NK-92 treated with Interleukin-12 subunit alpha and Interleukin-12 subunit beta, amount 100 ng/mL, for 24 hours (cell line): ENCODE measurements around the gene DNAH1.
"Not testable (repeated sequence)": the region's sequence is repeated elsewhere in the genome, so short reads cannot be mapped to it uniquely, and the experiment has no call there.

ENCODE experiments used
- DNase-seq: peaks from one replicate; lab custom pipeline; 2025; lab: John Stamatoyannopoulos, UW

Gene DNAH1

DNA sequence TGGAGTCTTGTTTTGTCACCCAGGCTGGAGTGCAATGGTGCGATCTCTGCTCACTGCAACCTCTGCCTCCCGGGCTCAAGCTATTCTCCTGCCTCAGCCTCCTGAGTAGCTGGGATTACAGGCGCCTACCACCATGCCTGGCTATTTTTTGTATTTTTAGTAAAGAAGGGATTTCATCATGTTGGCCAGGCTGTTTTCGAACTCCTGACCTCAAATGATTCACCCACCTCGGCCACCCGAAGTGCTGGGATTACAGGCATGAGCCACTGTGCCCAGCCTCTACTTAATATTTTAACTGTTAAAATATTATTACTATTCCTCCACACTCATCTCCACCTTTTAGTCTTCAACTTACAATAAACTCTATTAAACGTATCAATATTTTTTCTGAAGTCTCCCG lies 22.0 kb downstream of the DNAH1 start:
- DNase-seq = not testable (repeated sequence)

DNA sequence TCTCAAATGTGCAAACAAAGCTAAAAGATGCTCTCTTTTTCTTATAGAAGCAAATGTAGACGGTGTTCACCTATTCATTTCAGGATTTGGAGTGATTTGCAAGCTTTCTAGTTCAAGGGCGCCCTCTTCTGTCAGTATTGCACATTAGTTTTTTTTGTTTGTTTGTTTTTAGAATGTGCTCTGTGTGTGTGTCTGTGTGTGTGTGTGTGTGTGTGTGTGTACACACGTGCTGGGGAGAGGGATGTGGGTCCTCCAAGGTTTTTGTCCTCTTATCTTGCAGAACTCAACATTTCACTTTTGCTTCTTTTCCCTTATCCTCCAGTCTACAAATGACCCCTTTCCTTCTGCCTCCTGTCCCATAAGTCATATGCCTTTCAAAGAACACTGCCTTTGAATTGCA lies 23.5 kb downstream of the DNAH1 start:
- no peak for DNase-seq

DNA sequence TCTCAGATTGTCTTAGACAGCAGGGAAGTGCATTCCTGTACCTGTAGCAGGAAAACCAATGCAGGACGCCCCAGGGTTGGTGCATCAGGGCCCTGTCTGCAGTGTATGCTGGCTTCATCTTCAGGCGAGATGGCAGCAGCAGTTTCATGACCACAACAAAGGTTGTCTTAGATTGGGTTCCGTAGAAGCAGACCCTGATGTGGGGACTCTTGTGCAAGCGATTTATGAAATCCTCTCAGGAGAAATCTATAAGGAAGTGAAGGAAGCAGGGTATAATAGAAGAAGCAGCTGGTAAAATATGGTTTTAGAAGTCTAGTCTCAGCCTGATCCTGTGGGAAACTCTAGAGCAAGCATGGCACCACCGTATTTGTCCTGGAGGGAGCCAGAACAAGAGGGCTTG lies 25.0 kb downstream of the DNAH1 start:
- DNase-seq = no peak

DNA sequence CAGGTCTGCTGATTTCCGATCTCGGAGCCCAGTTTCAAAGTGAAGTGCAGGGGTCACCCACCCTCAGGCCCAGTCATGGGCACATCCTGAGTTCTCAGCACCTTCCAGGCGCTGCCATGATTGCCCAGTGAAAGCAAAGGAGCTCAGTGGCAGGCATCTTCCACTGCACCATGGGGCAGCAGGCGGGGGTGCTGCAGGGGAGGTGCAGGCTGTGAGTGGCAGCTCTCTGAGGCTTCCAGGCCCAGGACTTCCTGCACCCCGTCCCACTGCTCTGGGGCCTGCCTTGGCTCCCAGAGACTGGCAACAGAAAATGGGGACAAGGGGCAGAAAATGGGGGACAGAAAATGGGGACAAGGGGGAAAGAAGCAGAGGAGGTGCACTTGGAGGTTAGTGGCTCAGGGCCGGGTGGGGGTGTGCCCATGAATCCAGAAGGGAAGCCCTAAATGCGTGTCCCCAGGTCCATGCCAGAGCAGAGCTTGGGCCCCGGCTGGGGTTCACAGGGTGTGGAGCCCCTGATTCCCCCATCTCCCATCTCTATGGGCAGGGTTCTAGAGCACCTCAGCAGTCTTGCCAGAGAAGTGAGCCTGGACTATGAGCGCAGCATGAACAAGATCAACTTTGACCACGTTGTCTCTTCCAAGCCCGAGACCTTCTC lies 28.0 kb downstream of the DNAH1 start:
- no peak for DNase-seq

DNA sequence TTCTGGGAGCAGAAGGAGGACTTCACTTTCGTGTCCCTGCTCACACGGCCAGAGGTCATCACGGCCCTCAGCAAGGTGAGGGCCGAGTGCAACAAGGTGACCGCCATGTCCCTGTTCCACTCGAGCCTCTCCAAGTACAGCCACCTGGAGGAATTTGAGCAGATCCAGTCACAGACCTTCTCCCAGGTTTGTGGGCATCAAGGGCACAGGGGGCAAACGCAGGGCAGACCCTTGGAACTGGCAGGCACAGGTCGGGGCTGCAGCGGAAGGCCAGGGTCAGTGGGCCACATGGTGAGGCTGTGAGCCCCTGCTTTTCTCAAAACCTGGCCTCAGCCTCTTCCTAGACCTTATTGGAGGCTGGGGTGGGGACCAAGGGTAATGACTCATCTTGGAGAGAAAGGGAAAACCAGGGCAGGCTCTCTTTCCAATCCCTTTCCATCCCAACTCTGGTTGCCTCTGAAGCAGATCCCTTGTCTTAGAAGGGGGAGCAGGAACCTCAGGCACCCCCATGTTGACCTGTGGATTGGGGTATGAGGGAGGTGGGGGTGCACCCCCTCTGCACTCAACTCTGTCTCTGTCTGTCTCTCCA lies 29.5 kb downstream of the DNAH1 start:
- no peak for DNase-seq

DNA sequence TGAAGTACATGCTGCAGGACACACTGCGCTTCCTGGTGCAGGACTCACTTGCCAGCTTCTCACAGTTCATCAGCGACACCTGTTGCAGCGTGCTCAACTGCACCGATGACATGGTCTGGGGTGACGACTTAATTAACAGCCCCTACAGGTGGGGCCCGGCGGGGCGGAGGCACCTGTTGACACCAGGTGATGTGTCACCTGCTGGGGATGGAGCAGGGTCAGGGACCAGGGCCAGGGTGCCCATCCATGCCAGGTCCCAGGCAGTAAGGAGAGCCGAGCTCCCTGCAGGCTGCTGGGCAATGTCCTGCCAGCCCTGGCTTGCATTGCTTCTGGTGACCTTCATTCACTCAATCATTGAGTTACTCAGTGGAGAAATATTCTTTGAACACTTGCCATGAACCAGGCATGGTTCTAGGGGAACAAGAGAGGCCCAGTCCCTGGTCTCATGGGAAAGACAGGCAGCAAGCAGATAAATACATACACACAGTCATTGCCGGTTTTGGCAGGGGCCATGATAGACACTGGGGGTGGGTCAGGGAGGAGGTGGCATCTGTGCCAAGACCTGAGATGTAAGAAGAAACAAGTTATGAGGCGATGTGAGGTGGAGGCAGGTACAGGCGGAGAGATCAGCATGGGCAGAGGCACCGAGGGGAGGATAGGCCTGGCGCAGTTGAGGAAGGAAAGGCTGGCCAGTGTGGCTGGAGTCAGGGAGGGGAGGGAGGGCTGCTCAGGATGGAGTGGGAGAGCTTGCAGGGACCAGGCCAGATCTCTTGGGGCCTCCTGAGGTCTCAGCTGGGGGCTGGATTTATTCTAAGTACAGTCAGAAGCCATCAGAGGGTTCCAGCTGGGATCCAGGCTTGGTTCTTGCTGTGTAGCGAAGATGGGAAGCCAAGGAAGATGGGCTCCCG lies 30.8 kb downstream of the DNAH1 start:
- no peak for DNase-seq

DNA sequence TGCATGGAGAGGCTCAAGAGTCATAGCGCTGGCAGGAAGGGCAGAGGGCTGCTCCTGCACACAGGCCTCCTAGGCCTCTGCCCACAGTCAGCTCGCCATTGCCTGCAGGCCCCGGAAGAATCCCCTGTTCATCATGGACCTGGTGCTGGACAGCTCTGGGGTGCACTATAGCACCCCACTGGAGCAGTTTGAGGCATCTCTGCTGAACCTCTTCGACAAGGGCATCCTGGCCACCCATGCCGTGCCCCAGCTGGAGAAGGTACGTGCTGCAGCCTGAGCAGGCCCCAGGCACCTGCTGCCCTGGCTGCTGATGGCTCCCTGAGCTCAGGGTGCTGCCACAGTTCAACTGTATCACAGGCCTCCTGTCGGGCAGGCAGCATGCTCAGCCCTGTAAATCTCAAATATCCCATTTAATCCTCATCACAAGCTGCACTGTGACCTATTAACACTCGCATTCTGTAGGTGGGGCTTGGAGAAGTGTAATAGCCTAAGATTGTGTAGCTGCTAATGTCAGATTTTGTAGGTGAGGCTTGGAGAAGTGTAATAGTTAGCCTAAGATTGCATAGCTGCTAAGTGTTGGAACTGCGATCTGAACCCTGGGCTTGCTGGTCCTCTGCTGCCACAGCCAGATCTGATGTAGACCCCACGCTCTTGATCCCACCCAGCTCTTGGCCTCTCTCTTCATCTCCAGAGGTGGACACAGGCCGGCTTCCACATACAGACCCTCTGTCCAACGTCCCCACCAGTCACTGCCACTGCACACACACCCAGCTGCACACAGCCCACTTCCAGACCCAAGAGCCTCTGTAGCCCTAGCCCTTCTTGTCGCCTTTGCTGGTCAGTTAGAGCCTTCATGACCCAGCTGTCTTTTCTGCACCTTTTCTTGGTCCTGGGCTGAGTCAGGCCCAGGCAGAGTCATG lies 31.9 kb downstream of the DNAH1 start:
- DNase-seq = no peak

DNA sequence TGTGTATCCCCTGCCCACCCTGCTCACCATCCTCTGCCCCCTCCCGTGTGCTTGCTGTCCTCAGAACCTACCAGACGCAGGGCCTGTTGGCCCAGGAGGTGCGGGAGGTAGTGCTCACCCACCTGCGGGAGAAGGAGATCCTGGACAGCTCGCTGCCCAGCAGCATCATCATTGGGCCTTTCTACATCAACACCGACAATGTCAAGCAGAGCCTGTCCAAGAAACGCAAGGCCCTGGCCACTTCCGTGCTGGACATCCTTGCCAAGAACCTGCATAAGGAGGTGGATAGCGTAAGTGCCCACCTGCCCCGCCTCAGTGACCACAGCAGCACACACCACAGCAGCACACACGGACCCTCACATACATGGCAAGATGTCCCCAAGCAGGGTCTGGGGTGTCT lies 33.0 kb downstream of the DNAH1 start:
- no peak for DNase-seq

DNA sequence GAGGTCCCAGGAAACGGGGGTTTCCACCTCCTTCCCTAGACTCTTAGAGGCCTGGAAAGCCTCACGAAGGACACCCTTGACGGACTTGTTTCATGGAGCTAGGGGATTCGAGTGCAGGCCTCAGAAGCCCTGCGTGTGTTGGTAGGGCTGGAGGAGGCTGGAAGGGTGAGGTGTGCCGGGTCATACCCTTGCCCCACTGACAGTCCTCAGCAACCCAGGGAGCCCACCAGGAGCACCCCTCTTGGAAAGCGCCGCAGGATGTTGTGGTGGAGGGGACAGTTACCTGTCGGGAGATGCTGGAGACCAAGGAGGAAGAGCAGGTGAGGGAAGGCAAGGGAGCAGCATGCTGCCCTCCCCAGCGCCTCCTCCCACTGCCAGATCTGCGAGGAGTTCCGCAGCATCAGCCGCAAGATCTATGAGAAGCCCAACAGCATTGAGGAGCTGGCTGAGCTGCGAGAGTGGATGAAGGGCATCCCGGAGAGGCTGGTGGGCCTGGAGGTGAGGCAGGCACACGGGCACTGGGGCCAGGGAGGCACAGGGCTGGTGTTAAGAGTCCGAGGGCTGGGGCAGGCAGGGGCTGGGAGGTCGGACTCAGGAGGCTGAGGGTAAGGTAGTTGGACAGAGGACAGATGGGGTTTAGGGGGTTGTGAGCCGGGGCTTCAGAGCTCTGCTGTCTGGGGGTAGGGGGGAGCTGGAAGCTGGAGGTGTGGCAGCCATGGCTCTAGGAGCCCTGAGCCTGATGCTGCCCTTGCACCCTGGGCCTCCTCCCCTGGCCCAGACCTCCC lies 33.7 kb downstream of the DNAH1 start:
- DNase-seq = no peak

DNA sequence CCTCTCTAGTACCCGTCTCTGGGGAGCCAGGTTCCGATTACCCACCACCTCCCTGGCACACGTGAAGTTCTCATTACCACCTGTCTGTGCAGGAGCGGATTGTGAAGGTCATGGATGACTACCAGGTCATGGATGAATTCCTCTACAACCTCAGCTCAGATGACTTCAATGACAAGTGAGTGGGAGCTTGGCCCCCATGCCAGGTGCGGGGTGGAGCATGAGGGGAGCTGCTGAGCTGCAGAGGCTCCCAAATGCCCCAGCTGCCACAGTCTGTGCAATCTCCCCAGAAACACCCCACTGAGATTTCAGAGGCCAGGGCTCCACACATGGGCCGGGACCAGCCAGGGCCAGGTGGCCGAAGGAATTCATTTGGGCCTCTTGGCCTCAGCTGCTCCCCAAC lies 34.3 kb downstream of the DNAH1 start:
- DNase-seq = no peak

DNA sequence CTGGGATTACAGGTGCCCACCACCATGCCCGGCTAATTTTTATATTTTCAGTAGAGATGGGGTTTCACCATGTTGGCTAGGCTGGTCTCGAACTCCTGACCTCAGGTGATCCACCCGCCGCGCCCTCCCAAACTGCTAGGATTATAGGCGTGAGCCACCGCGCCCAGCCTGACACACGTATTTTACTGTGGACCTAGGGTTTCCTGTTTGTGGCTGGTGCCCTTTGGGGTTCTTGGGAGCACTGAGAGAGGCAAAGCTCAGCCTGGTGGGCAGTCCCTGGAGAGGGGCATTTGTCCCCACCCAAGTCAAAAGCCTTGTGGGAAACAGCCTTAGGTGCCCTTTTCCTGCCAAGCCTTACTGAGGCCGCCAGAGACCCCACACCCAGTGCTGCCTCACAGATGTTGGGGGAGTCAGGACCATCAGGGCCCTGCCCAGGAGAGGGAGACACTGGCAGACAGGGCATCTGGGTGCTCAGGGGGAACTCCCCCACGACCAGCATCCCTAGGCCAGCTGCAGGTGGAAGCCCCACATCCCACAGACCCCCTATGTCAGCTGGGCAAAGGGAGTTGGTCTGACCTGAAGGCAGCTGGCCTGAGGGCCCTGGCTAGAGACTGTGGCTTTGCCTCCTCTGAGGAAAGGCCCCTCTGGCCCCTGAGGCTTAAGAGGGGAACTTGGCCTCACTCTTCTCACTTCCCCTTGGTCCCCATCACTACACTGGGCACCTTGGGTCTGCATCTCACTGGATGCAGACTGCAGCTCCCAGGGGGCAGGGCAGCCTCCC lies 35.1 kb downstream of the DNAH1 start:
- no peak for DNase-seq

DNA sequence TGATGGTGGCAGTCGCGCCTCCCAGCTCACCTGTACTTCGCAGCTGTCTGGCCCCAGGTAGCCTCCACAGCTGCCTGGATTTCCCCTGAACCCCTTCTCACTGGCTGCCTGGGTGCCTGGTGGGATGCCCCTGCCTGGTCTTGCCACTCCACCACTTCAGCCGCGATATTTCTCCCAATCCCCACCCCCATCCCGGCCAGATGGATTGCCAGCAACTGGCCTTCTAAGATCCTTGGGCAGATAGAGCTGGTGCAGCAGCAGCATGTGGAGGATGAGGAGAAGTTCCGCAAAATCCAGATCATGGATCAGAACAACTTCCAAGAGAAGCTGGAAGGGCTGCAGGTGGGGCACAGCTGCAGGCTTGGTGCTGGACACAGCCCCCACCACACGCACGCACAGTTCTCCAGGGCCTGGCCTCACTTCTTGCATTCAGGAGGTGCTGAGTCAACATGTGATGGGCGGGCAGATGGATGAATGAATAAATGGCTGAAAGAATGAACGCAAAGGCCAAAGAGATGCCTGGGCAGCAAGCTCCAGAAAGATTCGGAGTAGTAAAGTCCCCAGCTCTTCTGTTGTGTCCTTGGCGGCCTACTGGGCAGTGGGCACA lies 35.7 kb downstream of the DNAH1 start:
- DNase-seq = no peak

DNA sequence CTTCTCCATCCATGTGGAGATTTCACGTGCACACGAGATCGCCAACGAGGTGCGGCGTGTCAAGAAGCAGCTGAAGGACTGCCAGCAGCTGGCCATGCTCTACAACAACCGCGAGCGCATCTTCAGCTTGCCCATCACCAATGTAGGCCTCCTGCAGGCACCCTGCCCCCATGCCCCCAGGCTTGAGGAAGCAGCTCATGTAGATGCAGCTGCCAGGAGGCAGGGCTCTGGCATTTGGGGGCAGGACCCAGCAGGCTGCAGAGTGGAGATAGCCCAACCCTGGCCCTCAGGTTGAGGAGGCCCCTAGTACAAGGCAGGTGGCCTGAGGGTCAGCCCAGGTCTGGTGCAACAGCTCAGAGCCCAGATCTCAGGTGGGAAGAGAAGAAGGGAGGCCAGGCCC lies 36.4 kb downstream of the DNAH1 start:
- no peak for DNase-seq

DNA sequence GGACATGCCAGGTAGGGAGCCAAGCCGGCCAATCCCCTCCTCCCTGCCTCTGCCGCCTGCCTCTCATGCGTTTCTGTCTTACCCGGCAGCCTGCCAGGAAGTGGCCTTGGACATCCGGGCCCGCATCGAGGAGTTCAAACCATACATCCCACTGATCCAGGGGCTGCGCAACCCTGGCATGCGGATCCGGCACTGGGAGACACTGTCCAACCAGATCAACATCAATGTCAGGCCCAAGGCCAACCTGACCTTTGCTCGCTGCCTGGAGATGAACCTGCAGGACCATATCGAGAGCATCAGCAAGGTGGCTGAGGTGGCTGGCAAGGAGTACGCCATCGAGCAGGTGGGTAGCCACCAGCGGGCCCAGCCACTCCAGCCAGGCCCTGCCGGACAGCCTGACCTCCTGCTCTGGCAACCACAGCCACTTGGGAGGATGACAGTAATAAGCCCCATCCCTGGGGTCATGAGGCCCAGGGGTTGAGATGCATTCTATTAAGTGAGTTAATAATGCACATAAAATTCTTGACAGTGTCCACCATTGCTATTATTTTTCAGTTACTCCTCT lies 37.3 kb downstream of the DNAH1 start:
- no peak for DNase-seq

DNA sequence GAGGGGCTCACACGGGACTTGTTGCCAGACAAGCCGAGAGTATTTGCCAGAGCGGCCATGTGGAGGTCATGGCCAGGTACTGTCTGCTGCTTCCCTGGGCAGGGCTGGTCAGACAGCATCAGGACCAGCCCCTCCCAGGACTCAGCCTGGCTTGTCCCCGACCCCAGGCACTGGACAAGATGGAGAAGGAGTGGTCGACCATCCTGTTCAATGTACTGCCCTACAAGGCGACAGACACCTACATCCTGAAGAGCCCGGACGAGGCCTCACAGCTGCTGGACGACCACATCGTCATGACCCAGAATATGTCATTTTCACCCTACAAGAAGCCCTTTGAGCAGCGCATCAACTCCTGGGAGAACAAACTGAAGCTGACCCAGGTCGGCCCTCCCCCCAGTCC lies 38.6 kb downstream of the DNAH1 start:
- DNase-seq = no peak

DNA sequence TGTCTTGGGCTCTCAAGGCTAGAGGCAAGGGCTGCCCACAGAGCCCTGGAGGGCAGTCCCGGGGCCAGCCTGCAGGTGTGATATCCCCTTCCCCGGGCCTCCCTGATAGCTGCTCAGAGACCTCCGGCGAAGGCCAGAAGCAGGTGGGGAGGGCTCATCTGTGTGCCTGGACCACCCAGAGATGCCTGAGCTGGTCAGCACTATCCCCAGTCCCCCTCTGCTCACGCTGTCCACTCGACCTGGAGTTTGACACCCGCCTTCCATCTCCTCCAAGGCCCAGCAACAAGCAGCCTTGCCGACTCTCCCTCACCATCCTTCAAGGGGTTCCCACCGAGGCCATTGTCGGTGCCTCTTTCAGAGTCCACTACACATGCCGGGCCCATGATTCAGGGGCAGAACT lies 39.4 kb downstream of the DNAH1 start:
- DNase-seq = no peak

DNA sequence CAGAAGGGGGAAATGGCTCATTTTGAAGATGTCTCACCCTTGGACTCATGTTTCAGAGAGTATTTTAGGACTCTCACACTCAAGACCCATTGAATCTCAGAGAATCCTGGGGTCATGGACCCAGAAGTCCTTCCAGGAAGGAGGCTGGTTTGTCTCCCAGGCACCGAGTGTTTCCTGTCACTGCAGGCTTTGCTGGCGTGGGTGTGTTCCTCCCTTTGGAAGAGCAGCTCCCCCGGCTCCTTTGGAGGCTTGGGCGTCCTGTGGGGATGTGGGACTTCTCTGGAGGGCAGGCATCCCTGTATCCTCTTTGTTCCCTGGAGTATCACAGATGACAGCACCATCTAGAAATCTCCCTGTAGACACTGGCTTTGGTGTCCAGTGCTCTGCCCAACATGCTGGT lies 40.0 kb downstream of the DNAH1 start:
- no peak for DNase-seq

DNA sequence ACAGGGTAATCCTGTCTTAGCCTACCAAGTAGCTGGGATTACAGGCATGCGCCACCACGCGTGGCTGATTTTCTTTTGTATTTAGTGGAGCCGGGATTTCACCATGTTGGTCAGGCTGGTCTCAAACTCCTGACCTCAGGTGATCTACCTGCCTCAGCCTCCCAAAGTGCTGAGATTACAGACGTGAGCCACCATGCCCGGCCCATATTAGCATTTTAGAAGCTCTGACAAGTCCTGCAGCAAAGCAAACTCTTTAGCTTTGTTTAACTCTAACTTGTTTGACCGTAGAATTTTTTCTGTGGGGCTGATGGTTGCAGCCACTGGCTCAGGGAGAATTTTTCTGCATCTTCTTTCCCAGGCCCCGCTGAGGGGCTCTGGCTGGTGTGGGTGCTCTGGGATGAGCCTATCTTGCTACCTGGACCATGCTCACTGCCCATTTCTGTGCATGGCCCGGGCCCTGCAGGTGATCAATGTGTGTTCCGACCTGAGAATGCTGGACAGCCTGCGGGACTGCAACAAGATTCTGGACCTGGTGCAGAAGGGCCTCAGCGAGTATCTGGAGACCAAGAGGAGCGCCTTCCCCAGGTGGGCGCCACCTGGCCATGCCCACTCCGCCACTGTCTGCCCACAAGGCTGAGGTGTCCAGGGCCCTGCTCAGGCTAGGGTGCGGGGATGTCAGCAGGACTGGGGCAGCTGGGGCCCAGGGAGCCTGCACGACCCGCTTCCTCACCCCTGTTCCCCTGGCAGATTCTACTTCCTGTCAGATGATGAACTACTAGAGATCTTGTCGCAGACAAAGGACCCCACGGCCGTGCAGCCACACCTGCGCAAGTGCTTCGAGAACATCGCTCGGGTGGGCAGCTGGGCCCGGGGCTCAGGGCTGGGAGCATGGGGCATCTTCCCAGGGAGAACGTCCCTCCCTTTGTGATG lies 41.3 kb downstream of the DNAH1 start:
- DNase-seq = no peak
